ENCODE results near the gene EVI2A.
A peak's percentile ranks its signal among the peaks of the same experiment; 100 is the strongest.
"Not testable (repeated sequence)": the region's sequence is repeated elsewhere in the genome, so short reads cannot be mapped to it uniquely, and the experiment has no call there.

Gene EVI2A

DNA sequence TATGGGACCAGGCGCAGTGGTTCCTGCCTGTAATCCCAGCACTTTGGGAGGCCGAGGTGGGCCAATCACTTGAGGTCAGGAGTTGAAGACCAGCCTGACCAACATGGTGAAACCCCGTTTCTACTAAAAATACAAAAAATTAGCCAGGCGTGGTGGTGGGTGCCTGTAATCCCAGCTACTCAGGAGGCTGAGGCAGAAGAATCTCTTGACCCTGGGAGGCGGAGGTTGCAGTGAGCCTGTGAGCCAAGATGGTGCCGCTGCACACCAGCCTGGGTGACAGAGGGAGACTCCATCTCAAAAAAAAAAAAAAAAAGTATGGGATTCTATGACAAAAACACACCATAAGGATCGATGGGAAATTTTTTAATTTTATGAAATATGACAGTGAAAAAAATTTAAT is 9.2 kb downstream of the EVI2A start:
- DNase-seq (ENCODE audit: low spot score), result not testable (repeated sequence)

GRCh38 chr17:31311526-31311925 is 9.9 kb downstream of the EVI2A start:
- no peak for DNase-seq (ENCODE audit: low spot score)

- DNase-seq (ENCODE audit: low spot score), result no peak
These were observed 10.5 kb downstream of the EVI2A start for GRCh38 chr17:31310886-31311285.

DNA sequence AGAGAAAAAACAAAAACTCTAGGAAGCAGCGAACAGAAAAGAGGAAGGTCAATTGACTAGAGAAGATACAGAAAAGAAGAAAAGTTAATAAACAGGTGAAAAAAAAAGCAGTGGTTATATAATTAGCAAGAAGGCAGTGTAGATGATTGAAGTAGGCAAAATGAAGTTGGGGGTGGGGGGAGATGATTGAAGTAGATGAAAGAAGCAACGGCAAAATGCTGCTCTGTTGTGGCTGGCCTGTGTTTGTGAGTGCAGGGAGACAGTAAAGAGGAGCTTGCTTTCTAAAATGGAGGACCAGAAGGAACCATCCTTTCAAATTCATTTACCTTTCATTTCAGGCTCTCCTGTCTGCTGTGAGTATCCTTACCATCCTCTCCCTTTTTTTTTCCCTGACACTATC is 11.2 kb downstream of the EVI2A start:
- DNase-seq (ENCODE audit: low spot score), result no peak

- DNase-seq (ENCODE audit: low spot score), result no peak
These were observed 11.9 kb downstream of the EVI2A start for GRCh38 chr17:31309556-31309955.

GRCh38 chr17:31308372-31309334 is 12.8 kb downstream of the EVI2A start:
- no peak for DNase-seq (ENCODE audit: low spot score)

DNA sequence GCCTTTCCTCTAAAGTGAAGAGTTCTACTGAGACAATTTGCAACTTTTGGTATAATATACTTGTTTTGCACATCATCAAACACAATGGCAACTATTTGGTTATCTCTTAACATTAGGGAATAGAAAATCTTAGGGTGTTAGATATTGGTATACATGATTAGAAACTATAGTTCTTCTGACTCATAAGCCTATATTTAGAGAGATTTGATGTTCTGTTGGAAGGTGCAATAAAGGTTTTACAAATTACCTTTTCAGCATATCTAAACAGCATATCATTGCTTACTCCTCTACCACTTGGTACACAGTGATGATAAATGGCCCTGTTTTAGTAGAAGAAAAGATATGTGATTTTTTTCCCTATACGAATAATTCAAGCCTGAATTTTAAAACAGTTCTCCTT is 13.8 kb downstream of the EVI2A start:
- DNase-seq (ENCODE audit: low spot score), result no peak

DNA sequence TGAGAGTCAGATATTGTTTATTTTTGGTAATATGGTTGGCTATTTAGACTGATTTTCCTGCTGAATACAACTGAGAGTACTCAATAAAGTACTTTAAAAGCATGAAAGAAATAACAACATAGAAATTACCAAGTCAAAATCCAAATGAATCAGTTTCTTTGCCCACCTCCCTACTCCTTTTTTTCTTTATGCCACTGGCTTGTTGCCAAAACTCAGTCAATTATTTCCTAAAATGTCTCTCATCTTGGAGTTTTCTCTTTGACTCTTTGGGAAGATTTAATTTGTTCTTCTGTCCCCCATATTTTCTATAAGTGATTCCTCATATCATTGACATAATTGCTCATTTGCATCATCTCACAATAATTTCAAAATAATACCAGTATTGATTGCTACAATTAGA is 21.8 kb downstream of the EVI2A start:
- no peak for DNase-seq (ENCODE audit: low spot score)

DNA sequence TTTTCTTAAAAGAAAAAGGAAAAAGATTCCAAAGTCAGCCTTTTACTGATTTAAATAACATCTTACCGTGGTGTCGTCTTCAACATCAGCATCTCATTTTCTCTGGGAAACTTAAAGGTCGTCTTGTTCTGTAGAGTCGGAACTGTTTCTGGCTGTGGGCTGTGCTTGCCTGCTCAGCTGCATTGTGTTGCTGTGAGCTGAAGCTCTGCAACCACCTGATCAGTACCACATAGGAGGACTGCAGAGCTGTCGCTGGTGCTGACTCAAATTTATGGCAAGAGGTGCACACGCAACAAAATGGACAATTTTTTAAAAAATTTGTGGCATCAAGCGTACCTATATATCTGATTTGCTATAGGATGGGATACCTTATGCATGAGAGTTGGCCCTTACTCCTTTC is 24.3 kb downstream of the EVI2A start, which contains the start of gene OMG:
Gene OMG, minus strand, starts transcription at position 150 of the 400 bp plus-strand sequence. CDS start 908 bp downstream, outside the sequence.
- no peak for DNase-seq (ENCODE audit: low spot score)

GRCh38 chr17:31296142-31296541 is 25.3 kb downstream of the EVI2A start:
- peak; percentile 63 for DNase-seq (ENCODE audit: low spot score)

GRCh38 chr17:31295489-31295871 is 25.9 kb downstream of the EVI2A start:
- no peak for DNase-seq (ENCODE audit: low spot score)

DNA sequence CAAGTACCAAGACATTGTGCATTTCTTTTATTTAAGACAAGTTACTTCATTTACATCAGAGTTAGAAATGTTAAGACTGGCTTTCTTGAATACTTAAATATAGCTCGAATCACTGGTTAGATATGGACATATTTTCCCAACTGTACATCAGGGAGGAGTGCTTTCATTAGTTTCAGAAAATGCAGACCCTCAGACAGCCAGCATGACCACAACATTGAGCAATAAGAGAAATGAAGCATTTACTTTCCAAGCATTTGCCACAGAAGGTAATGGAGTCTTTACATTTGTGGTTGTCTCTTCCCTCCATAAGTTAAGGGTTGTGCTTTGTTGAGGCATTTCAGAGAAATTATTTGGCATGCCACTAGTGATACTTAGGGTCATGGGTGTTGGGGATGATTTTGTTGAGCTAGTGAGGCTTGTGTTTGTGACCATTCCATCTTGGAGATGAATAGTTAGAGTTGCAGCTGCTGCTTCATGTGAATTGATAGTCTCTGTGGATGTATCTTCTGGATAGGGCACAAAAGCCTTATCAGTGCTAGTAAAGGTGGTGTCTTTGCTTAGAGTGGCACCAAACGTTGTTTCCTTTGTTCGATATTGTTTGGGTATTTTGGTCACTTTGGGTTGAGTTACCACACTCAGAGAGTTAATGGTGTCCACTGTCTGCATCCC is 26.5 kb downstream of the EVI2A start:
- DNase-seq (ENCODE audit: low spot score), result no peak

GRCh38 chr17:31294231-31294630 is 27.2 kb downstream of the EVI2A start:
- DNase-seq (ENCODE audit: low spot score), result no peak

DNA sequence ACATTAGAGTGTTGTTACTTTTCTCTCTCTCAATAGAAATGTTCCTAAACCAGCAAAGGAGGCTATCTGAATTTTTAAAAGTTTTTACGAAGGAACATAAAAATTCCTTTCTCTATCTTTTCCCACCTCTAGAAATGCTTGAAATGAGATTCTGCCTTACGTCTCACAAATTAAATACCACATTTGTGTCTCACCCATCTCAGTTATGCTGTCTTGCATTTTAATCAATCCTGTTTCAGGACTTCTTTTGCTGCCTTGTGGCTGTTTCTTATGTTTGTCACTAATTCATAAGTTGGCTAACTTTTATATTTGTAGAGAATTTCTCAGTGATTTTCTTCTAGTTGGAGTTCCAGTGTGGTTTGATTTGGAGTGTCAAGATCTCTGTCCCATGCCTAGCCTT is 27.8 kb downstream of the EVI2A start:
- DNase-seq (ENCODE audit: low spot score), result no peak

- DNase-seq (ENCODE audit: low spot score), result no peak
These were observed 29.6 kb downstream of the EVI2A start for GRCh38 chr17:31291820-31292219.

DNA sequence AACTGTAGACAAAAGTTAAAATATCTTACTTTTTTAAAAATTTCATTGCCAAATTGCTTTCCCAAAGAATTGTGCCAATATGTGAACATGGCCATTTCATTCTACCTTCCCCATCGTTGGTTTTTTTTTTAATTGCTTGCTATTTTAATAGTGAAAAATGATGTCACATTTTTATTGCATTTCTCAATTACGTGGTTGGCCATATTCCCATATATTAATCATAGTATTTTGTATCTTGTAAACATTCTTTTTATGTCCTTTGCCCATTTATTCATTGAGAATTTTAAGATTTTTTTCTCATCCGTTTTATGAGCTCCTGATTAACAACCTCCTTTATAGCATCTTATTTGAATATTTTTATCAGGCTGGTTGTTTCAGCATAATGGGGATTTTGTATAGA is 31.6 kb downstream of the EVI2A start:
- no peak for DNase-seq (ENCODE audit: low spot score)

- DNase-seq (ENCODE audit: low spot score), result not testable (repeated sequence)
These were observed 33.5 kb downstream of the EVI2A start for GRCh38 chr17:31287932-31288331.

DNA sequence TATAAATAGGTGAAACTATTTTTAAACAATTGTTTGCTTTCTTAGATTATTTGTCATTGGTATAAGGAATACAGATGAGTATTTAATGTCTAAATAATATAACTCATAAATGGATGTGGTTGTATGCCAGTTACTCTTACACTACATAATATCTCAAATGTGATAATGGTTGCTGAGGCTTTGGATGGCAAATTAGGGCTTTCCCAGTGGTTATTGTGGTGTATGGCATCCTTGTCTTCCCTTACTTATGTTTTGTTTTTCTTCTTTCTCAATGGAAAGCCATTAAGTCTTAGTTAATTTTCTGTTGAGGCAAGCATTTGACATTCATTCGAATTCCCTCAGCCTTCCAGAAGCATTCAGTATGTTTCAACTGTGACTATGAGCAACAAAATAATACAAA is 34.8 kb downstream of the EVI2A start:
- DNase-seq (ENCODE audit: low spot score), result no peak

DNA sequence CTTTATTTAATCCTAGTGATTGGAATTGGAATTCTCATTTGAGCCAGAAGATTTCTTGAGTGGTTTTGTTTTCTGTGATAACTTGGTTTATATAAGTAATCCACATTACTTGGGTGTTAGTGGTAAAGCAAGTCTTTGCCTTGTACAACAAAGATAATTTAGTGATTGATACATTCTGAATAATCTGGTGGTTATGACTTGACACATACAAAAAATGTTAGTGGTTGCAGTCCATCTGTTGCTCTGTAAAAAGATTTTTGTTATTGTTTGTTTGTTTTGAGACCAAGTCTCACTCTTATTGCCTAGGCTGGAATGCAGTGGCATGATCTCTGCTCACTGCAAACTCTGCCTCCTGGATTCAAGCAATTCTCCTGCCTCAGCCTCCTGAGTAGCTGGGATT is 37.6 kb downstream of the EVI2A start:
- DNase-seq (ENCODE audit: low spot score), result no peak

- no peak for DNase-seq (ENCODE audit: low spot score)
These were observed 40.4 kb downstream of the EVI2A start for GRCh38 chr17:31281061-31281460.

DNA sequence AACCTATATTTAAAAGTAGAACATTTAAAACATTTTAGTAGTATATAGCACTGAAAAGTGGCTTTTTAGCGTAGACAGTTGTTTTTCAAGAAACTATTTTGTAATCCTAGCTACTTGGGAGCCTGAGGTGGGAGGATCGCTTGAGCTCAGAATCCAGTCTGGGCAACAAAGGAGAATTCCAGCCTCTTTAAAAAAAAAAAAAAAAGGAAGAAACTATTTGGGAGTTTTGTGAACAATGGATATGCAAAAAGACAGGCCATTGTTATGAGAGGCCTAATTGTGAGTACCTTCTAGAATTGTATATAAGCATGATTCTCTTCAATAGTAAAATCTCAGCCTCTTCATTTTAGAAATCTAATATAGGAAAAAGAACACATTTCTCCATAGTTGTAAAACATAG is 42.0 kb downstream of the EVI2A start:
- DNase-seq (ENCODE audit: low spot score), result no peak

GRCh38 chr17:31275116-31275515 is 46.3 kb downstream of the EVI2A start:
- no peak for DNase-seq (ENCODE audit: low spot score)

DNA sequence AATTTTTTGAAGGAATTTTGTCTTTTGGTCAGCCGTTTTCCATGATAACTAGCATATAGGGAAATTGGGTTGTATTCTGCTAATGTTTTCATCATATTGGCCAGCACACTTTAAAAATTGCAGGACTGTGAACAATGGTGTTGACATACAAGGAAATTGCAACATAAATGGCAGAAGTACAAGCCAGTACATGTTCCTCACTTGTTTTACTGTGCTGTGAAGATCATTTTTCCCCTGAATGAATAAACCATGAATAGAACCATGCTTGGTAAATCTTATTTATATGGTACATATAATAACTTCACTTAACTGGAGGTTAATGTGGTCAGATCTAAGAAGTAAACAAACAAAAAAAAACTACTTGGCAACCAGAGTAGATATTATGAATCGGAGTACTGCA is 47.2 kb downstream of the EVI2A start:
- DNase-seq (ENCODE audit: low spot score), result no peak
